Naive thymus-derived CD4-positive, alpha-beta T cell (primary cell): ENCODE results near the gene LYRM4. TPM values are rescaled to one million over a fixed set of nuclear protein-coding genes. Genes with fewer than 3 reads are reported as not detected.
A peak's percentile ranks its signal among the peaks of the same experiment; 100 is the strongest.

Experiments used
- ATAC-seq: fragments of 150-1000 bp; cut with Tn5 transposase; 2 replicates; pipeline ENCODE4 v1.10.0; 2021; ENCODE audit warnings: mild to moderate bottlenecking, moderate library complexity
- CTCF ChIA-PET: fragments of 350-600 bp; sonication (Branson Sonifier 250); formaldehyde crosslinking; loops from one replicate; lab custom pipeline; 2021; ENCODE audit warnings: antibody characterized with exemption; lab: Charles Lee
- POLR2A ChIA-PET: fragments of 350-600 bp; sonication (Branson Sonifier 250); formaldehyde crosslinking; loops from one replicate; lab custom pipeline; 2021; ENCODE audit warnings: antibody characterized with exemption, inconsistent platforms; lab: Charles Lee
- DNase-seq, 9 donors: peaks; one replicate each; pipeline versions ENCODE4 v3.0.0 to v3.0.0-alpha.2; 2020 to 2022; ENCODE audit warnings: mixed read lengths in 1 of 9
- H3K27ac ChIP-seq: one replicate; pipeline ENCODE4 v1.7.0; 2013; ENCODE audit warnings: mild to moderate bottlenecking, low read depth, low read length, moderate library complexity
- H3K27me3 ChIP-seq, 2 donors: one replicate each; pipeline ENCODE4 v1.7.0; 2013; ENCODE audit warnings: low read length in 2 of 2, mild to moderate bottlenecking in 2 of 2, moderate library complexity in 2 of 2; ENCODE audit not compliant: control insufficient read depth in 2 of 2, insufficient read depth in 2 of 2
- H3K36me3 ChIP-seq, 3 experiments: 1 replicate in 2 of 3; 2 replicates in 1 of 3; pipeline ENCODE4 v1.7.0; 2013; ENCODE audit warnings: low read length in 3 of 3, mild to moderate bottlenecking in 3 of 3, moderate library complexity in 1 of 3; ENCODE audit not compliant: insufficient read depth in 3 of 3, control insufficient read depth in 2 of 3
- H3K4me1 ChIP-seq, 2 donors: one replicate each; pipeline ENCODE4 v1.7.0; 2013; ENCODE audit warnings: low read length in 2 of 2, mild to moderate bottlenecking in 2 of 2, moderate library complexity in 1 of 2; ENCODE audit not compliant: control insufficient read depth in 2 of 2, insufficient read depth in 2 of 2
- H3K4me3 ChIP-seq: 2 replicates; pipeline ENCODE4 v1.7.0; 2013; ENCODE audit warnings: mild to moderate bottlenecking, low read length
- H3K9me3 ChIP-seq, 3 experiments: 1 replicate in 2 of 3; 2 replicates in 1 of 3; pipeline ENCODE4 v1.7.0; 2013; ENCODE audit warnings: low read length in 3 of 3; ENCODE audit not compliant: control insufficient read depth in 2 of 3
- H3K27ac Mint-ChIP-seq, 9 donors: one replicate each; pipeline ENCODE4 v1.8.0; 2020 to 2022; ENCODE audit warnings: mixed read lengths in 9 of 9, mild to moderate bottlenecking in 8 of 9, moderate library complexity in 5 of 9, inconsistent platforms in 2 of 9
- H3K27me3 Mint-ChIP-seq, 5 donors: one replicate each; pipeline ENCODE4 v1.8.0; 2021 to 2022; ENCODE audit warnings: mixed read lengths in 5 of 5, mild to moderate bottlenecking in 1 of 5
- H3K36me3 Mint-ChIP-seq, 5 donors: one replicate each; pipeline ENCODE4 v1.8.0; 2020 to 2022; ENCODE audit warnings: mixed read lengths in 5 of 5, mild to moderate bottlenecking in 3 of 5, inconsistent platforms in 1 of 5
- H3K4me1 Mint-ChIP-seq, 7 donors: one replicate each; pipeline ENCODE4 v1.8.0; 2020 to 2022; ENCODE audit warnings: mixed read lengths in 7 of 7, mild to moderate bottlenecking in 3 of 7, inconsistent platforms in 1 of 7
- H3K4me3 Mint-ChIP-seq, 10 donors: one replicate each; pipeline ENCODE4 v1.8.0; 2020 to 2022; ENCODE audit warnings: mild to moderate bottlenecking in 10 of 10, mixed read lengths in 10 of 10, moderate library complexity in 6 of 10, inconsistent platforms in 2 of 10
- H3K9me3 Mint-ChIP-seq, 11 donors: one replicate each; pipeline ENCODE4 v1.8.0; 2020 to 2022; ENCODE audit warnings: mixed read lengths in 11 of 11, mild to moderate bottlenecking in 4 of 11, inconsistent platforms in 1 of 11, moderate library complexity in 1 of 11
- intact Hi-C, 2 donors: fragments of 100-400 bp; cut with micrococcal nuclease; formaldehyde crosslinking; loops; one replicate each; pipeline ENCODE4 v1.15.1; 2023
- polyA plus RNA-seq, 2 donors: library from polyadenylated mRNA; unstranded; fragments of 300-500 nt; fragmentation: Illumina TruSeq; gene quantifications; one replicate each; pipeline ENCODE4 v1.2.3, GENCODE V29; 2021
- total RNA-seq, 6 experiments: library from RNA in 5 of 6; stranded (reverse) in 5 of 6; gene quantifications; 1 replicate in 5 of 6; 2 replicates in 1 of 6; pipeline ENCODE4 v1.2.3 and lab custom pipeline; 2021 to 2026

LYRM4 gene
- total and polyA plus RNA-seq, 7 experiments from 2014 or later = 15.1 to 61.6 (median 24.4) TPM

GRCh38 chr6:5256952-5257351 lies 3.8 kb downstream of the LYRM4 start:
- no peak for ATAC-seq
- H3K36me3 ChIP-seq = peaks cover 0 to 3% (median 0%) of the 10 kb centered on the region in 3 experiments
- no peaks in the 10 kb centered on the region for H3K9me3 ChIP-seq
- POLR2A ChIA-PET = interaction anchor here (0.6 kb wide), 1 partner anchor 69 kb away, joined by 3 read pairs; no protein-coding TSS in a partner anchor
- no peak overlapping the region for H3K4me3 ChIP-seq
- Mint-ChIP-seq H3K27me3 (no peaks in the 10 kb centered on the region), H3K4me1 (peaks cover 13 to 47% (median 32%) of the 10 kb centered on the region in 7 donors), H3K27ac (no peak overlapping the region), H3K4me3 (no peak overlapping the region), H3K36me3 (peaks cover 6 to 41% (median 20%) of the 10 kb centered on the region in 5 donors), H3K9me3 (peaks cover 0 to 5% (median 0%) of the 10 kb centered on the region in 11 donors)
- peaks cover 6 to 9% of the 10 kb centered on the region in 2 donors for H3K4me1 ChIP-seq
- DNase-seq = no peak
- CTCF ChIA-PET = no interaction called here
- intact Hi-C loops = no loop called here
- H3K27ac ChIP-seq = no peak overlapping the region
- no peaks in the 10 kb centered on the region for H3K27me3 ChIP-seq

- H3K27ac Mint-ChIP-seq = no peak overlapping the region
- CTCF ChIA-PET = no interaction called here
Measured at GRCh38 chr6:5250911-5251310, 9.8 kb downstream of the LYRM4 start.

GRCh38 chr6:5250451-5250850 lies 10.3 kb downstream of the LYRM4 start:
- Mint-ChIP-seq H3K27me3 (no peaks in the 10 kb centered on the region), H3K9me3 (peaks cover 0 to 3% (median 0%) of the 10 kb centered on the region in 11 donors), H3K4me1 (peaks cover 0 to 27% (median 7%) of the 10 kb centered on the region in 7 donors), H3K27ac (no peak overlapping the region), H3K36me3 (peaks cover 12 to 48% (median 32%) of the 10 kb centered on the region in 5 donors), H3K4me3 (no peak overlapping the region)
- Histone ChIP-seq H3K4me1 (no peaks in the 10 kb centered on the region), H3K4me3 (no peak overlapping the region), H3K27me3 (no peaks in the 10 kb centered on the region), H3K9me3 (no peaks in the 10 kb centered on the region), H3K27ac (no peak overlapping the region), H3K36me3 (no peaks in the 10 kb centered on the region)
- ChIA-PET CTCF (no interaction called here), POLR2A (no interaction called here)
- ATAC-seq (no peak), DNase-seq (no peak)
- intact Hi-C loops = no loop called here

More at GRCh38 chr6:5250911-5251310, 9.8 kb downstream of the LYRM4 start:
- Histone ChIP-seq H3K9me3 (no peaks in the 10 kb centered on the region), H3K27me3 (no peaks in the 10 kb centered on the region), H3K4me3 (no peak overlapping the region), H3K36me3 (no peaks in the 10 kb centered on the region), H3K4me1 (no peaks in the 10 kb centered on the region), H3K27ac (no peak overlapping the region)
- Mint-ChIP-seq H3K9me3 (peaks cover 0 to 3% (median 0%) of the 10 kb centered on the region in 11 donors), H3K36me3 (peaks cover 12 to 44% (median 32%) of the 10 kb centered on the region in 5 donors), H3K4me1 (peaks cover 0 to 23% (median 5%) of the 10 kb centered on the region in 7 donors), H3K4me3 (no peak overlapping the region), H3K27me3 (no peaks in the 10 kb centered on the region)
- intact Hi-C loops = no loop called here
- ATAC-seq (no peak), DNase-seq (peak in 1 of 9 donors; percentile 7)
- POLR2A ChIA-PET = no interaction called here

- Mint-ChIP-seq H3K4me3 (no peak overlapping the region), H3K4me1 (peaks cover 0 to 32% (median 7%) of the 10 kb centered on the region in 7 donors), H3K36me3 (peaks cover 6 to 44% (median 26%) of the 10 kb centered on the region in 5 donors), H3K9me3 (peaks cover 0 to 3% (median 0%) of the 10 kb centered on the region in 11 donors), H3K27ac (peak overlapping the region in 1 of 9 donors; percentile 85), H3K27me3 (no peaks in the 10 kb centered on the region)
- POLR2A ChIA-PET = no interaction called here
- CTCF ChIA-PET = interaction anchor here (1.0 kb wide), 1 partner anchor 106 kb away, joined by 3 read pairs; no protein-coding TSS in a partner anchor
- intact Hi-C loops = no loop called here
- no peaks in the 10 kb centered on the region for H3K4me1 ChIP-seq
- H3K27me3 ChIP-seq = no peaks in the 10 kb centered on the region
- H3K9me3 ChIP-seq = no peaks in the 10 kb centered on the region
- H3K27ac ChIP-seq = no peak overlapping the region
- DNase-seq (no peak), ATAC-seq (no peak)
- H3K36me3 ChIP-seq = no peaks in the 10 kb centered on the region
- no peak overlapping the region for H3K4me3 ChIP-seq
Measured at GRCh38 chr6:5249451-5250122, 11.2 kb downstream of the LYRM4 start.

GRCh38 chr6:5248302-5249098 lies 12.2 kb downstream of the LYRM4 start:
- no peaks in the 10 kb centered on the region for H3K27me3 Mint-ChIP-seq
- POLR2A ChIA-PET = no interaction called here
- H3K36me3 ChIP-seq = no peaks in the 10 kb centered on the region

DNA sequence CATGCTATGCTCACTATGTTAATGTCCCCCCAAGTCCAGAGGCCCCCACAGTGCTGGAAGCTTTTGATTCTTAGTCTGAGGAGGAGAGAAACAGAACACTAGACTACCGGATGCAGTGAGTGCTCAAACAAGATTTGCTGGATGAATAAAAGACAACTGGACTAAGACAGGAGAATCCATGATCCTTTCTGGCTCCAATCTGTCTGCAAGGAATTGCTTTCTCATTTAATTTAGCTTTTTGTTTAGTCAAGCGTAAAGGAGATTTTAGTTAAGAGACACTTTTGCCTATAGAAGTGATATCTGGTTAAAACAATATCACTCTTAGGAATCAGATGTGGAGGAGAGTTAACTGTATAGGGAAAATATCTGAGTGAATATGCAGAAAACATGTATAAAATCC lies 13.5 kb downstream of the LYRM4 start:
- no peaks in the 10 kb centered on the region for H3K27me3 Mint-ChIP-seq
- Histone ChIP-seq H3K9me3 (no peaks in the 10 kb centered on the region), H3K27me3 (no peaks in the 10 kb centered on the region), H3K27ac (no peak overlapping the region), H3K4me3 (no peak overlapping the region), H3K36me3 (no peaks in the 10 kb centered on the region), H3K4me1 (no peaks in the 10 kb centered on the region)
- no peak overlapping the region for H3K4me3 Mint-ChIP-seq
- peaks cover 0 to 3% (median 0%) of the 10 kb centered on the region in 11 donors for H3K9me3 Mint-ChIP-seq
- ATAC-seq = no peak
- H3K4me1 Mint-ChIP-seq = peaks cover 0 to 27% (median 7%) of the 10 kb centered on the region in 7 donors
- peaks cover 5 to 37% (median 19%) of the 10 kb centered on the region in 5 donors for H3K36me3 Mint-ChIP-seq
- POLR2A ChIA-PET = no interaction called here
- CTCF ChIA-PET = no interaction called here
- DNase-seq = no peak
- no peak overlapping the region for H3K27ac Mint-ChIP-seq
- intact Hi-C loops = no loop called here

More at GRCh38 chr6:5248302-5249098, 12.2 kb downstream of the LYRM4 start:
- no peaks in the 10 kb centered on the region for H3K4me1 ChIP-seq
- ATAC-seq (no peak), DNase-seq (no peak)
- intact Hi-C loops = no loop called here
- Mint-ChIP-seq H3K27ac (no peak overlapping the region), H3K36me3 (peaks cover 5 to 43% (median 25%) of the 10 kb centered on the region in 5 donors), H3K9me3 (peaks cover 0 to 3% (median 0%) of the 10 kb centered on the region in 11 donors), H3K4me1 (peaks cover 0 to 32% (median 7%) of the 10 kb centered on the region in 7 donors), H3K4me3 (no peak overlapping the region)
- no peak overlapping the region for H3K27ac ChIP-seq
- no peaks in the 10 kb centered on the region for H3K27me3 ChIP-seq
- H3K4me3 ChIP-seq = no peak overlapping the region
- H3K9me3 ChIP-seq = no peaks in the 10 kb centered on the region
- CTCF ChIA-PET = interaction anchor here (0.6 to 0.7 kb wide), 2 partner anchors 105 to 383 kb away, joined by 3 read pairs; no protein-coding TSS in a partner anchor
